HG03520 (cell line): ENCODE measurements around the gene ABHD15.
A peak's percentile ranks its signal among the peaks of the same experiment; 100 is the strongest.

Source experiments
- ATAC-seq: cut with Tn5 transposase; IDR thresholded peaks from one replicate; pipeline ENCODE4 v1.9.1; 2021; ENCODE audit warnings: mild to moderate bottlenecking, moderate library complexity; ENCODE audit not compliant: unreplicated experiment

The ABHD15 gene

GRCh38 chr17:29595107-29595942 lies 28.5 kb upstream of the ABHD15 start:
- no peak for ATAC-seq

GRCh38 chr17:29594519-29595090 lies 27.8 kb upstream of the ABHD15 start:
- ATAC-seq = no peak

DNA sequence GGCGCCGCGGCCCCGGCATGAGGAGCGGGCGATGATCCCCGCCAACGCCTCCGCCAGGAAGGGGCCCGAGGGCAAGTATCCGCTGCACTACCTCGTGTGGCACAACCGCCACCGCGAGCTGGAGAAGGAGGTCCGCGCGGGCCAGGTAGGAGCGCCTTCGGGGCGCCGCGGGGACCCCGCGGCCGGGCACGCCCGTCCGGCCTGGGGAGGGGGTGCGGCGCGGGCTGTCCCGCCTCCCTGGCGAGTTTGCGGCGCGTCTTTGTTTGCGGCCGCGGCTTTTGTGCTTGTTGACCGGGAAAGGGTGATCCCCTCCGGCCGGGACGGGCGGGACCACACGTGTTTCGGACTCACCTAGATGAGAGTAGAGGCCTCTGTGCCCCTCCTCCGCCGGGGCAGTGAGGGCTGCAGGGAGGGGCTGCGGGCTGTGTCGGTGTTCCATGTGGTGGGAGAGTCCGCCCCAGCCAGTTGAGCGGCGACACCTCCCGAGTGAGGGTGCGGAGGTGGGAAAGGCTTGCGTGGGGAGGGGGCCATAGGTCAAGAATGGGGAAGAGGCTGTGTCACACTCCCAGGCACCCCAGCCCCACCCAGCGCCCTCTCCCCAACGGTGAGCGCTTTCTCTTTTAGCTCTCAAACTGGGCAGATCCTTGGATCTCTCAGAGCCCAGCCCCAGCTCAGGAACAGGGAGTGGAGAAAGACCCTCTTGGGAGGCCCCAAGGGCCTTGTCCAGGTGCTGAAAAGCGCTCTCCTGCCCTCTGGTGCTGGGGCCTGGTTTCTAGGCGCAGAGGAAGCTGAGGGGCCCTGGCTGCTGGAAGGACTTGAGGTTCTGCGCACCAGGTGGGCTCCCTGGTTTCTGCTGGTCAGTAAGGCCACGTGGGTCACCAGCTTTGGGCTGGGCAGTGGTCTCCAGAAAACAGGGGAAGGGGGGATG lies 27.0 kb upstream of the ABHD15 start:
- no peak for ATAC-seq

DNA sequence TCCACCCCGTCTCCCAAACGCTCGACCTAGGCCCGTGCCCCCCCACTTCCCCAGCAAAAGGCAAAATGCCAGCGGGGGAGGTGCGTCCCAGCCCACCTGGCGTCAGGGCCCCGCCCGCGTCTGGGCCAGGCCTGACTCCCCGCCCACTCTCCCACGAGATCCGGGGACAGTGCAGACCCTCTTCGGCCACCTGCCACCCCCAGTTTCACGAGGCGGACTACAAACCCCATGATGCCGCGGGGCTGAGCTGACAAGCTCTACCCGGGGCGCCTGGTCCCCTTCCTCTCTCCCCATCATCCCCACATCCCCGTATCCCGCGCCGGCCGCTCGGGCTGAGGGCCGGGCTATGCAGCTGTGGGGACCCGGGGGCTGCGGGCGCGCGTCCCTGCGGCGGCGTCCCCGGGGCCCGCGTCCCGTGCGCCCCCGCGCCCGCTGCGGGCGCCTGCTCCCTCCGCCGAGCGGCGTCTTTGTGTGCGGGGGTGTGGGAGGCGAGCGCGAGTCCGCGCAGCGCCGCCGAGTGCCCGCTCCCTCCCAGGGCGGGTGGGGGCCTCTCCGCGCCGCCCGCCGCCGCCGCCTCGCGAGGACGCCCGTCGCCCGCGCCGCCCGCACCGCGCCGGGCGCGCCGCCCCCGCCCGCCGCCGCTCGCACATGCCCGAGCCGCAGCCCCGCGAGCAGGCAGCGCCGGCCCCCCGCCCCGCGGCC lies 26.2 kb upstream of the ABHD15 start, which contains the start of gene ANKRD13B:
TSS of gene ANKRD13B (plus strand) at position 283 of the 702 bp plus-strand sequence. CDS start 490 bp downstream, outside the sequence.
- no peak for ATAC-seq

GRCh38 chr17:29591737-29592608 lies 25.1 kb upstream of the ABHD15 start:
- no peak for ATAC-seq

DNA sequence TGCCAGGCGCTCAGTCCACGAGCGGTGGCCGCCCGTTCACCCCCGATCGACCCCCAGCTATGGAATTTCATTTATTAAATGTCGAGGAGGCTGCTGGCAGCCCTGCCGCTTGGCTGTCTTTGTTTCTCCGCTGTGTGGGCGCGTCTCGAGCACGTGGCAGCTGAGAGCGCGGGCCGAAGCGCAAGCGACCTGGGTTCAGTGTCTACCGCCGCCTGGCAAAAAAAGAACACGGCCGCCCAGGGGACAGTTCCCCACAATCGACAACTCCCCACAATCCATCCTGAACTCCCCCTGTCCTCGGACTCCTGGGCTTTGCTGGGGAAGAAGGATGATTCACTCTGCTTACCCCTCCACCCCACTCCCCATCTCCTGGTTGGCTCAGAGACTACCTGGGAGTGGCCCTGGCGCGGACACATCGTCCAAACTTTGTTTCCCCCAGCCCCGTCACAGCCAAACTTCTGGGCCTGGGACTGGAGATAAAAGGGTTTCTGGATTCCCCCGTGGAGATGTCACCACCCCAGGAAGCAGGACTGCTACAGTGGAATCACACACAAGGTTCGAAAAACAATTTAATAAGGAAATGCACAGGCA lies 24.4 kb upstream of the ABHD15 start:
- no peak for ATAC-seq

DNA sequence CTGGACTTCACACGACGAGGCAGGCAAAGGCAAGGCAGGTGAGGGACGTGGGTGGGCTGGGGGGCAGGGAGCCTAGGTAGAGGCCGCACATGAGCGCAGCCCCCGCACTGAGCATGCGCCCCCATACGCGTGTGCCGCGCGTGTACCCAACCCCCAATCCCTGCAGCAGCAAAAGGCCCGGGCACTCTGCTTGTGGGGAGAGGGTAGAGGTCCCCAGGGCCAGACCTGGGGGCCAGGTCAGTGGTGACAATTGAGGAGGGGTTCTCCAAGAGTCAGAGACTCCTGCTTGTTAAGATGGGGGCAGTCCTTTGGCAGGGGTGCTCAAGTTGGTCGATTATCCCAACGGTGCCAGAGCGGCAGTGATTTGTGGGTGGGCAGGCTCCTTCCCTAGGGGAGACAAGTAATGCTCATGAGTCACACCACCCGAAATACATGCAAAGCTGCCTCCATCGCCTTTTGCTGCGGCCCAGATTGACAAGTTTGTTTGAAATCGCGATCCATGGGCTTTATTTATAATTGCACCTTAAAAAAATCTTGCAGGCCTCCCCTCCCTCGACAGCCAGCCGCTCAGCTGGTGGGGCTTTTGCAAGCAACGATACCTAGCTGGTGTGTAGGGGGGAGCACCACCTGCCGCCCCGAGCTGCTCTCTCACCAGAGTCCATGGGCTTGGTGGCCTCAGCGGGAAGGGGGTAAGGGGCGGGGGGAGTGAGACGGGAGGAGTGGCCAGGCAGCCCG lies 23.7 kb upstream of the ABHD15 start:
- ATAC-seq = no peak

- ATAC-seq = peak; percentile 42
These were observed 22.9 kb upstream of the ABHD15 start, which contains the start of gene GIT1 for GRCh38 chr17:29589524-29590410. Gene GIT1 (minus strand): TSS chr17:29589648. CDS start chr17:29589378, 270 bp downstream.

DNA sequence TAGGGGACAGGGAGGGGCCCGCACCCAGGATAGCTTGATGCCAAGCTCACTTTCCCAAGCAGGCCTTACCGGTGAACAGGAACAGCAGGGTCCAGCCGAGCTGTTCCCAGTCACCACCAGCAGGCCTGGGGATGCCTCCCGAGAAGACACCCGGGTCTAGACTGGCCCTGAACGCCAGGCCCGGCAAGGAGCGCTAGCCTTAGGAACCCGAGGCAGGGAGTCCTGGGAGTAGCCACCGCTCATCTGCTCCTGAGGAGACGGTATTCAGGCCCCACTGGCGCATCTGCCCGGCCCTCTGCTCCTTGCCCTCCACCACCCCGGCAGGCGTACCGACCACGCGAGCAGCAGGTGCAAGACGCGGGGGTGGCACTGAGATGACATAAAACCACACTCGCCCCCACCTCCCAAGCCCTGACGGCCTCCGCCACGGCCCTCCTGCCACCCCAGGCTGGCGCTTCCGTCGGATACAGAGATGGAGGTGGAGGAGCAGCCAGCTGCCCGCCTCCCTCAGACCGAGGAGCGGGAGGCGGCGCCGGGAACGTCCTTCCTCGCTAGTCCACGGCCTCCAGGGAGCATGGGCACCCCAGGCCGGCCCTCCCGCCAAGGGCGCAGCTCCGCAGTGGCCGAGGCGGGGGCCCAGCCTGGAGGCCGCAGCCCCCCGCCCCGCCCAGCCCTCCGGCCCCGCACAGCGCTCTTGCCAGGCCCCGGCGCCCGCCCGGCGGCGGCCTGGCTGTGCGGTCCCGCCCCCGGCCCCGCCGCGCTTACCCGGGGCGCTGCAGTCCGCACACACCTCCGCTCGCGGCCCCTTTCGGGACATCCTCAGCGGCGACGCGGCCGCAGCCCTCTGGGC lies 21.9 kb upstream of the ABHD15 start:
- no peak for ATAC-seq

DNA sequence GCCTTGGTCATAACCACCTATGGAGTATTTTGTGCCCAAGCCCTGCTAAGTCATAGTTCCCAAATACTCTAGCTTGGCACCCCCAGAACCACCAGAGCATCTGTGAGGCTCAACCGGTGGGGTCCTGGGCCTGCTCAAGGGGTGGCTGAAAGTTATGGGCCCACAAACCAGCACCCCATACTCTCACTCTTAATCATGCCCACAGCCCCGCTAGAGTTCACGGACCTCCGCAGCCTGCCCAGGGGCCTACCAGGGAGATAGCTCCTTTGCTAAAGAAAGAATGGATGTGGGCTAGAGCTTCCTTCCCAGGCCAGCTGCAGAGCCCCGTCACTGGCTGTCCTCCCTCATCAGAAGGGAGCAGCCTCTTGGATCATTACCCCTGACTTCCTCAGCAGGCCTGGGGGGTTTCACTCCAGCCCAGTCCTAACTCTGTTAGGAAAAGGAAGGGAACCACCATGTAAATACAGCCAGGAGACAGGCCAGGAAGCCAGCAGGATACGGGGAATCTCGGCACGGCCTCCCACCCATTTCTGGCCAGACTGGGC lies 21.3 kb upstream of the ABHD15 start:
- no peak for ATAC-seq

DNA sequence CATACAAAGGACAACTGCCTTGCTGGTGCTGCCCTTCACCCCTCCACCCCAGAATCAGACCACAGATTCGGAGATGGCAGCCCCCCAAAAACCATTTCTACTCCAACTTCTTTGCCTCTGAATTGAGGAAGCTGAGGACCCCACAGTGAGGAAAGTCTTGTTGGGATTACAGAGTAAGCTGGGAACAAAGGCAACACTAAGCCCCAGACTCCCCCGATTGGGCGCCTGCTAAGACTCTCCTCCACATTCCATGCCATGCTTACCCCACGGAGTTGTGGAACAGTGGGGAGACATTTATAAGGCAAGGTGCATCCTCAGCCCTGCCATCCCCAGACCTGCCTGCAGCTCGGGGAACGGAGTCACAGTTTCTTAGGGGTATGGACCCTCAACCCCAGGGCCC lies 20.8 kb upstream of the ABHD15 start:
- ATAC-seq = no peak

- no peak for ATAC-seq
These were observed 20.0 kb upstream of the ABHD15 start for GRCh38 chr17:29586676-29587469.

DNA sequence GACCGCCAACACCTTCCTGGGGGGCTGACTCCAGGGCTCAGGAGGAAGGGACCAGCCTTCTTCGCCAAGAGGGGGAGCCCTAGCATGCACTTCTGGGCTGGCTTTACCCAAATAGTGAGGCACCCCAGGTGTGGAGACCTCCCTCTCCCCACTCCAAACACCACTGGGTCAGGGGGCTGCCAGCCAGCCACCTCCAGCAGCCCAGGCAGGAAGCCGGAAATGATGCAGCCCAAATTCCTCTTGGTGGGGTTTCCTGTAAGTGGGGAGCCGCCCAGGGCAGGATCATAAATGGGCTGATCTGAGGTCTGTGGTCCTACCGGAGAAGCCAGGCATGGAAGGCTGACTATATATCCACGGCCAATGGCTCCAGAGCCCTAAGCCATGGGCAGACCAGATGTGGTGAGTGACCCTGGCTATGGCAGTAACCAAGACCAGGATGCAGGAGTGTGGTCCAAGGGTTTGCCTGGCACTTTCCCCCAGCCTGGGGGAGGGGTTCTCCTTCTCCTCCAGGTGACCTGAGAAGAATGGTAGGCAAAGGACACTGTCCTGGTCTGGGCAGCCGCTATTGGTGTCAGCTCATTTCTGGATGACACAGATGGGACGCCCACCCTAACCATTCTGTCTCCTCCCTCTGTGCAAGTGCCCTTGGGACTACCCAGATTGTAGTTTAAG lies 18.4 kb upstream of the ABHD15 start:
- no peak for ATAC-seq

GRCh38 chr17:29584452-29585079 lies 17.7 kb upstream of the ABHD15 start:
- ATAC-seq = no peak
